NCI-H2227 (cell line): ENCODE data around the gene DGKG.

Source experiments
- DNase-seq: peaks from one replicate; lab custom pipeline; 2025; ENCODE audit not compliant: unreplicated experiment; lab: John Stamatoyannopoulos, UW

The DGKG gene

DNA sequence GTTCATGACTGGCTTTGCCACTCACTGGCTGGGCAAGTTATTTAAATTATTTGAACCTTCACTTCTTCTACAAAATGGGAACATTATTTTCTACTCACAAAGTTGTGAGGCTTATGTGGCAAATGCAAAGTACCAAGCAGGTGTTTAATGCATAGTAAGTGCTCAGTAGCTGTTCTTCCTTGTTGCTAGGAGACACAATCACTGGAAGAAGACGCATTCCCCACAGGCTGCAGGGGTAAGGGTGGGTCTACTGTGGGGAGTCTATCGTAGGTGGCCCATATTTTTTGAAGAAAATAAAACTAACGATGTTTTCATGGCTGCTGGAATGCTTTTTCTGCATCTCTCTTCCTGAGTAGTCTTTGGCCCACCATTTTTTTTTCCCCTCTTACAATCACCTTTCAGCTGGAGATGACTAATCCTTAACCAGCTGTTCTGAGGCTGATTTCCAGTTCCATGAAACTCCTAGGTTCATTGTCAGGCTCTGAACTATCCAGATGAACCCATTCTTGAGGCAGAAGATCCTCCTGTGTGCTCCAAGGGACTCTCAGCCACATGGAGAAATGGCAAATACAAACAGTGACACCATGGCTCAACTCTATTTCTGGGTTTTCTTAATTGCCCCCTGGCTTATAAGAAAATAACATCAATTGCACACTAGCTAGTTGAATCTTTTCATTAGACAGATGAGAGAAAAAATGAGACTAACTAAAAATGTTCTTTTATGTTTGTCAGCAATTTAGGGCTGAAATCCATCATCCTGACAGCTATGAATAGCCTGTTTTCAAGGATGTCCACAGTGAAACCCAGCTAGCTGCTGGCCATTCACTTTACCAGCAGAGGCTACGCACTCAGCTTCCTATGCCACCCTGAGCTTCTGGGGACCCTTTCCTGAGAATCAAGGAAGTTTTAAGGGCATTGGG lies 144.9 kb downstream of the DGKG start:
- peak; percentile 23 for DNase-seq

DNA sequence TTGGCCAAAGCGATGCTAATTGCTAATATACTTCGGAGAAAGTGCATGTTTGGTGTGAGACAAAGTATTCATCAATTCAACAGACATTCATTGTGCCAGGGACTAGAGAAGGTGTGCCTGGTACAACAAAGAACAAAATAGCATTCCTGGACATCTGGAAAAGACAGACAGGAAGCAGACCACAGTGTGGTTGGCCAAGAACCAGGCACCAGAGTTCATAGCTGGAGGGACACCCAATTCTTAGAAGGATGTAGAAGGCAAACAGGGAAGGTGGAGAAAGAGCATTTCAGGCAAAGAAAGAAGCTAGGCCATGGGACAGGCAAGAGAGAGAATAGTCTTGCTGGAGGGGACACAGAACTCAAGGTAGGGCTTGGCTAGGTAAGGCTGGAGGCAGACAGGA lies 147.4 kb downstream of the DGKG start:
- DNase-seq: no peak

DNA sequence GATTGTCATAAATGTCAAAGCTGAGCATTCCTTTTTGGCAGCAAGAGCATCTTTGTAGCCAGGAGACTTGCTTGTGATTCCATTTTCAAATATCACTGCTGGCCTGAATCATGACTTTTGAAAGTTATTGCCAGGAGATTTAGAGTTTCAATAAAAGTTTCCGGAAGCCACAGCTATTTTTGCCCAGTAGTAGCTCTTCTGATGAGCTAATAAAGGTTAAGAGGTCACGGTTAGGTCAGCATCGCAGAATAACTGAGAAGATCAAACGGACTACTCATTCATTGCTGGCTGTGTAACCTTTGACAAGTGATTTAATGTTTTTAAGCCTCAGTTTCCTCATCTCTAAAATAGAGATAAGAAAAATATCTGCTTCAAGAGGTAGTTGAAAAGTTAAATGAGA lies 148.1 kb downstream of the DGKG start:
- DNase-seq: no peak

DNA sequence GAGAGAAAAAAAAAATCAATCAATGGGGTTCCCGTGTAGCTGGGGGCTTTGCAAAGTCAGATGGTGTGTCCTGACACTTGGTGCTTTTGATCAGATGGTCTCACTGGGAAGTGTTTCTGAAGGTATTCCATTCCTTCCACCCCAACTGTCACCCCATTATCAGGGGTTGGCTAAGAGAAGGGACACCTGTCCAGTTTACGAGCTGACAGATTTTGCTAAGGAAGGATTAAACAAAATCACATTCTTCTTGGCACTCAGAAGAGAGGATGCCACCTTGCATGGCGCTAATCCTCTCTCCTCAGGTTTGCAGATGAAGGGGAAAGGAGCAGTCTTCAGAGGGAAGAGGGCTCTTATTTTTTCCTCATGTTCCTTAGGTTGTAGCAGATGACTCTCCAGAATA lies 149.4 kb downstream of the DGKG start:
- no peak for DNase-seq

DNA sequence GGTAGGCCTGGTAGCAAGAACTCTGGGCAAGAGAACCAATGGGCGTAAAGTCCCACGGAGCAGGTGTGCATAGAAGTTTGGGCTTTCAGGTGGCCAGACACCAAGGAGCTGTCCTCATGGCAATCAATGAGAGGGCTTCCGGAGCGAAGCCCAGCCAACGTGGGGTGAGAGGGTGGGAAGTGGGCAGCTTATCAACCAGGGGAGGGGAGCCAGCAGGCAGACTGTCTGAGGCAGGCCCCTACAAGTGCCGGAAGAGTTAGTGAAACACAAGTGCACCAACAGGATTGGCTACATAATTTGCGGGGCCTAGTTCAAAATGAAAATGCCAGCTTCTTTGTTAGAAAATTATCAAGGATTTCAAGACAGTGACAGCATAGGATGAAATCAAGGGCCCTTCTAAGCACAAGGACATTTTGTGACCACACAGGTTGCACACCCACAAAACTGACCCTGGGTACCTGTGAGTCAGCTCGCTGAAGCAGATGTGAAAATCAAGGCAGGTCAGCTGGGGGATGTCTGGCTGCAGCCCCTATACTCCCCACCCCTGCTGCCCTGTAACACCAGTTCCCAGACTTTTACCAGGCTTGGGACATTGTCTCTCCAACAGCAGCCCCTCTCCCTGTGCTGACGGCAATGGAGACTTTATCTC lies 151.1 kb downstream of the DGKG start:
- DNase-seq: no peak

DNA sequence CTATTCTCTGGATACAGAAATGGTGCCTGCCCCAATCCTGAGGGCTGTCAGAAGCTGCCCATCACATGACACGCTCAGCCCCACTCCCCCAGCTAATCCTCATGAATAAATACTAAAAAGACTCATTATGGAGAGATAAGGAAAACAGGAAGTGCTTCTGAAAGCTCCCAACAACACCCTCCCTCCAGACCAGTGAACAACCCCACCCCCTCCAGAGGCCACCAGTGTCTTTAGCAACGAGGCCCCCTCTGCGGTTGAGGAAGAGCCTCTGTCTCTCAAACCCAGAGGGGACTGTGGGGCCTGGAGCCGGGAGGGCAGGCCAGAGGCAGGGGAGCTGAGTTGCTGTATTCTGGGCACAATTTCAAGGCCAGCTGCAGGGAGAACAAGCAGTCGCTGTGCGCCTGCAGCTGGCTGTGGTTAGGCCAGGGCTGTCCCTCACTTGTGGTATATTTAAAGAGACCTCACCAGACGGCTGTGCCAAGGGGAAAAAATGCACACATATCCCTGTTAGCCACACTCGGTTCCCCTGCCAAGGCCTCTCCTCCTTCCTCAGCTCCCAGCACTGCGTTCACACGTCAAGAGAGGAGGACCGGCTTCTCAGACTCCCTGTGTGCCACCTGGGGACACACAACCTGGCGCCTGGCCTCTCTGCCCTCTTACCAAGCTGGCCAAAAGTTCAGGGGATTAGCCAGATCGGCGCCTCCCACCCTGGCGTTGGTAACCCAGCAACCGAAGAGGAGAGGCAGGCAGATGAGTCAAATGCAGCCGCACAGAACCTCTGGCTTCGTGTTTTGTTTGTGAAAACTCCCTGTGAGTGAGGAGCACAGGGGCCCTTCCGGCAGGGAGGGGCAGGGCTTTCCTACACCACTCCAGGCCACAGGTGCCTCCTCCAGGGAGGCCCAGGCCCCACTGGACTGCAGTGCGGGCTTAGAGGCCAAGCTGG lies 152.0 kb downstream of the DGKG start:
- peak; percentile 29 for DNase-seq

DNA sequence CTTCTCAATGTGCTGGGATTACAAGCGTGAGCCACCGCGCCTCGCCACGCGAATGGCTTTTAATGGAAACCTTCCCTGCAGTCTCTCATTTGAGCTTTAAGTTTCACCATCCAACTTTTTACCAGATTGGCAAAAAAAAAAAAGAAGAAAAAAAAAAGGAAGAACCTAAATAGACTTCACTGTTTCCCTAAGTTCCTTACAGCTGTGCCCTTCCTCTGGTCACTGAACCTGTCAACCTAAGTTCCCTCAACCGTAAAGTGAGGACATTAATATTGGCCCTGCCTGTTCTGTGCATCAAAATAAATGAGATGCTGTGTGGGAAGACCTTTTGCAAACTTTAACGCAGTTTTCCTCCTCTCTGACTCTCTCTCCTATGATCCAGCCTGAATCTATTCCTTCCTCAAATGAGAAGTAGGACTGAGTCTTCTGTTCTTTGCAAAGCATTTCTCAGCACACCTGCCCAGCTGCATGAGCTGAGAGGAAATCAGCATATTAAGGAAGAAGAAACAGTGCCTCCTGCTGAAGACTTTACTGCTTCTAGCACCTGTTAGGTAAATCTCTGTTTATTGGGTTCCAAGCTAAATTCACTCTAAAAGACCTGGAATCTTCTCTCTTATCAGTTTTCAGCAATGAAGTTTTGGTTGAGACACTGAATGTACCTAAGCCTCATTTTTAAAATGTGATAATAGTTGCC lies 153.6 kb downstream of the DGKG start:
- no peak for DNase-seq

DNA sequence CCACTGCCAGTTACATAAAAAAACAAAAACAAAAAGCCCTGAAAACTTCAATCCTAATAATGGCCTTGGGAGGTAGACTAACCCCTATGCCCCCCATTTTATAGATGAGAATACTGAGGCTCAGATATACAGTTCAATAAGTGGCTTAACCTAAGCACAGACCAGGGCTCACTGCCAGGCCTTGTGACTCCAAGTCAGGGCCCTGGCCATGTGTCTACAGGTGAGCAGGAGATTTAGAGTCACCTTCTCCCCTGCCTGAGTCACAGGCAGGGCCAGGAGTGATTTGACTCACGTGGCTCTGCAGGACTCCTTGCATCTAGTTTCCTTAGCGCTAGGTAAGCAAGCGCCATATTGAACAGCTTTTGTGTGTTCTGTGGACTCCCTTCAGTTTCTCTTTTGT lies 154.5 kb downstream of the DGKG start:
- no peak for DNase-seq

DNA sequence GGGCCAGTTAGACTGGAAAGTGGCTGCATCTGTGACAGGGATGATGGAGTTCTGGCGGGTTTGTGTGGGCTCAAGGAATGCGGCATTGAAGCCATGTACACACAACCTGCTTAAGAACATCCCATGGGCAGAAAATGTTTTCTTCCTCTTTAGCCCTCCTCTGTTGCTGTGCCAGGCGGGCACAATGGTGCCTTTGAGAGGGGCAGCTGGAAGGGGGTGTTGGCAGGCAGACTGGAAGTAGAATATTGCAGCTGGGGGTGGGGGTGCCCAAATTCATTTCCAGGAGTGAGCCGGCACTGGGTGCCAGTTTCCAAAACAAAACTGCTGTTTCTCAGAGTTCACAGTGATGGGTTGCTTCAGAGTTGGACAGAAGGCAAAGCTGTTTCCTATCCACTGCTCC lies 161.3 kb downstream of the DGKG start:
- no peak for DNase-seq

DNA sequence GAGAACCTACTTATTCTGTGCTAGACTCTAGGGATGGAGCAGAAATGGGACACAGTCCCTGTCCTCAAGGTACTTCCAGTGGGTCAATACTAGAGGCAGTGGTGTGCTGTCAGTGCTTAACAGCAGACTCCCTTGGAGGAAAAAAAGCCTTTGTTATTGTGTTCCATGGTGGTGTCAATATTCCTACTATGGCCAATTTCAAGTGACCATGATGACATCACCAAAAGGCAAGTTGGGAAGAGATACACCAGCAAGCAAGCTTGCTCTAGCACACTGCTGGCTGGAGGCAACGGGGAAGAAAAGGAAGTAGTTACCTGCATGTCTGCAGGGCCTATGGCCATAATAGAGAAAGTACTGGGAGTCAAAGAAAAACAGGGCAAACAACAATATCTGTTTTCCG lies 163.6 kb downstream of the DGKG start:
- no peak for DNase-seq

DNA sequence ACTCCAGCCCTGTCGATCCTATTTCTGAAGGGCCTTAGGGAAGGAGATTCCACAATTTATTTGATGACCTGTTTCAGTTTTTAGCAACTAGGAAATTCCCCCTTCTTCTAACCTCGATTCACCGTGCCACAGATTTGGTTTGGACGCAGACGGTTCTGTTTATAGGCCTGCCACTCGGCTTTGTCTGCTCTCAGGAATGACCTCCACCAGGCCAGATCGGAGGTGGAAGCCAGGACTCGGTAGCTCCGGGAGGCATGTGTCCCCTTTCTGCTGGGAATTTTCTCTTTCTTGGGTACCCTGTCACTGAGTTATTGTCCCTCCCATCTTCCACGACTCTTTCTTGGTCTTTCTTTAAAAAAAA lies 167.6 kb downstream of the DGKG start:
- no peak for DNase-seq

DNA sequence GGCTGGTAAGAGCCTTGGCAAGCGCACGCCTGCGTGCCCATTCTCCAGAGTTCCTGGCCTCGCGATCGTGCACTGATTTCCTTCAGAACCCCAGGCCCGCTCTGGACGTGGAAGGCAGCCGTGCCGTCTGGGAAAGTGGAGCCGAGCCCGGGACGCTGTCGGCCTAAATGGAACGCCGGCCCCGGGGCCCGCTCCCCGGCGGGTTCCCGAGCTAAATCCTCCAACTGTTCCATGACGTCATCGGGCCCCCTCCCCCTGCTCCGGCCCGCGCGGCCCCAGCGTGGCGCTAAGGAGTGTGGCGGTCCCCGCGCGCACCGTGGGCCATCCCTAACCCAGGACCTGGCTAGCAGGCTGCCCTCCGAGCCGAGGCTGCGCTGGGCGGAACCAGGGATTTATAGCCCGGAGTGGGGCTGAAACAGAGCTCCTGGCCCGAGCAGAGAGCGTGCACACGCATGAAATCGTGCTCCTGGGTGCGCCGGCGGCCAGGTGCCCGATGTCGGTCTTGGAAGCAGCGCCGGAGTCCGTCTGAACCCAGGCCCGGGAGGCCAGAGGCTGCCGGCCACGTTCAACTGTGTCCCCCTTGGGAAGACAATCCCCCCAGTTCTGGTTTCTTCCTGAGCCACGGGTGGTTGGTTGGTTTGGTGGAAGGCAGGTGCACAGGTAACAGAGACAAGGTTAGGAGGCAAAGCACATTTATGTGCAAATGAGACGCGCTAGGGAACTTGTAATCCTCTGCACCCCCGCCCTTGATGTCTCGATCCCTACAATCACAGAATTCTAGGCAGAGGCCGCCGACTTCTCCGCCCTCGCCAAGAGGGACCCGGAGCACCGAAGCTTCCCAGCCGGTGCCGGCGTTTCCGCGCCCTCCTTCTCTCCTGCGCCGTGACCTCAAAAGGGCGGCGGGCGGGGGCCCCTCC lies 168.2 kb downstream of the DGKG start:
- DNase-seq: peak; percentile 60

DNA sequence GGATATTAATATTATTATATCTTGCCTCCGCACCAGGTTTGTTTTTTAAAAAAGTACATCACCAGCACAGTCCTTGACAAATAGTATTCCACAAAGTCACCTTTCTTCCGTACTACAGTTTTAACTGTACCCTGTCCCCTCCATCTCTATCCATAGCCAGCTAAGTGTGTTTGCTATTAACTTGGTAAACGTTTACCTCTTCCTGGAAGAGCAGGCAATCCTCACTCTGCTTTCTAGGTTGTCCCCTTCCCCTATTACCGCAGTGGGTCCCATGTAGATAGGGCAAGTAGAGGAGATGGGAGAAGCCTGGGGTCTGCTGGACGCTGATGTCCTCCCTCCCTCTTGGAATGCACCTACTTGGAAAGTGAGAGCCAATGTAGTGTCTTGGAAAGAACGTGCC lies 169.2 kb downstream of the DGKG start:
- DNase-seq: no peak

DNA sequence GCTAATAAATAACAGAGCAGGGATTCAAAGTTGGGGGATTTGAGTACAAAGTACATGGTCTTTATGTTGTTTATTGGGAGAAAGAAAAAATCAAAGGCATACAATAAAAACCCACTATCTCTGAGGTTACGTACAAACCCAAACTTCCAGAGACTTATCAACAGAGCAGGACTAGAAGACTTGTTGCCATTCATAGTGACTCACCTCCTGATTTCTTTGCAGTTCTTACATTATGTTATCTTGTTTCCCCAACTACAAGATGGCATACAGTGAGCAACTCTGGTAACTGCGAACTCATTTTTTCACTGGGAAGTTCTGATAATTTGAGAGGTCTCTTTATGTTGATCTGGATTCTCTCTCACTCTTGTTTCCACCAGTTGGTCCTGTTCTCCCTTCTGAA lies 172.5 kb downstream of the DGKG start:
- no peak for DNase-seq

DNA sequence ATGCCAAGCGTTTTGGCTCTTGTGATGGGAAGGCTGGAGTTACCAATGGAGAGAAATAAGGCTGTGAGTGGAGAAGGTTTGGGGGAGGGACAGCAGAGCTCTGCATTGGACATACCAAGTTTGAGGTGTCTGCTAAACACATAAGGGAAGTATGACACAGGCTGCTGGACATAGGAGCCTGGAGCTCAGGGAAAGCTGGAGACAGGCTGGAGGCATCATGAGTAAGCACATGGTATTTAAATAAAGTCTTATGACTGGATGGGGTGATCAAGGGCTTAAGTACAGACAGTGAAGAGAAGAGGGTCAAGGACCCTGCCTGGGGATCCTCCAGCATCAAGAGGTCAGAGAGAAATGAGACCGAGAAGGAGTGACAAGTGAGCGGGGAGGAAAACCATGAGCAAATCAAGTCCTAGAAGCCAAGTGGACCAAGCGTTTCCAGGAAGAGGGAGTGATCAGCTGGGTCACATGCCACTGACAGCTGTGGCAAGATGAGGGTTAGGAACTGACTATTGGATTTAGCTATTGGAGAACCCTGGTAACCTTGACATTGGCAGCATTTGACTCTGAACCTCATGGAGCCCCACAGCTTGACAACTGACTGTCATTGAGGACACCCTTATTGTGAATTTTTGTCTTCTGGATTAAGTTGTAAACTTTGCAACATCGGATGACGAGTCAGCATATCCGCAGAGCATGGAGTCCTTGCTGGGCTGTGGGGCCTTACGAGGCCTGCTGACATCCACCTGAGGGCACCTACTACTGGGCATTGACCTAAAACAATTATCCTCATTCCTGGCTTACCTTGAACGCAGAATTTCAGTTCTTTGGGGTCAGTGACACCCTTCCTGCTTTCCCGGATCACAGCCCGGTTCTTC lies 174.4 kb downstream of the DGKG start:
- no peak for DNase-seq

DNA sequence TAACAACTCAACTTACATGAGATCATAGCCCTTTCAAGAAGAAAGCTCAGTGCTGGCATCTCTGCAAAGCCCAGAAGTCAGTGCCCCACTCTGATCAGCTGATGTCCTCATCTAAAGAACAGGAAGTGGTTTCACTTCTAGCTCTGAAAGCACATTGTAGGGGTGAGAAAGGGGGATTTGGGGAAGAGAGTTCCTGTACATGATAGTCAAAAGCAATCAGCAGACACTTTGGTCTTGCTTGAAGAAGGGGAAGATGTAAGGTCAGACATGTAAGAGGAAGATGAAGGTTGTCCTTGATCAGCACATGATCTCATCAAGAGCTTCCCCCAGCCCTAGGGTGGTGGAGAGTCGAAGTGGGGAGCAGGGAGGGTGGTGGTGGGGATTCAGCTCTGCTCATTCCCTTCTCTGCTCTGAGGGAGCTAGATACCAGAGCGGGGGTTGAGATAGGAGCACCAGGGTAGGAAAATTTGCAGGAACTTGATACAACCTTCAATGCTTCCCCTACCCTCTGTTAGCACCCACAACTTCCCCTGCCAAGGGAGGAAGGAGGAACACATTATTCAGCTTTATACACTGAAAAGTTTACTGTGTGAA lies 176.7 kb downstream of the DGKG start:
- no peak for DNase-seq

DNA sequence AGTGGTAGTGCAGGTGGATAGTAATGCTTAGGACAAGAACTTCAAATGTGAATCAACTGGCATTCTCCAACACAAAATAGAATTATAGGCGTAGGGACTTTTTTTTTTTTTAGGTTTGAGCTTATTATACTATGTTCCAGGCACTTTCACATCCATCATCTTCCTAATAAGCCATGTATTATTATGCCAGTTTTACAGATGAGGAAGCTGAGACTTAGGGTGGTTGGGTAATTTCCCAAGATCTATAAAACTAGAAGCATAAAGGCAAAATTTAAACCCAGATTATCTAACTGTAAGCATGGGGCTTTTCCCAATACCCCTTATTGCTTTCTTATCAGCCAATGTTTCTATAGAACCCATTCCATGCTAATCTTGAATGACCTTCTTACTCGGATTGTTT lies 178.0 kb downstream of the DGKG start:
- no peak for DNase-seq

DNA sequence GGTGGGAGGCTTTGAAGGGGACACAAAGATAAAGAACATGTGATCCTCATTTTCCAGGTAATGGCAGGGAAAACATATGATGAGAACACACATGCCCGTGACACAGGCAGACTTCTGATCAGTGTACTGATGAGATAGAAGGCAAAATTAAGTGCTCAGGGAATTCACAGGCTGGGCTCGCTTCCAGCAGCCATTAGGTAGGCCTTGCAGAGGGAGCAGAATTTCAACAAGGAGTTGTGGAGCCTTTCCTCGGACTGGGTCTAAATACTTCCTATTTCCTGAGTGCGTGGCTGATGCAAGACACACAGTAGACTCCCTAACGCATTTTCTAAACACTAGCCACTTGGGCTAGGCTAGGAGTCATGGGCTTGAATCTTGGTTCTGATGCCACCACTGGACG lies 179.2 kb downstream of the DGKG start:
- DNase-seq: peak; percentile 39

DNA sequence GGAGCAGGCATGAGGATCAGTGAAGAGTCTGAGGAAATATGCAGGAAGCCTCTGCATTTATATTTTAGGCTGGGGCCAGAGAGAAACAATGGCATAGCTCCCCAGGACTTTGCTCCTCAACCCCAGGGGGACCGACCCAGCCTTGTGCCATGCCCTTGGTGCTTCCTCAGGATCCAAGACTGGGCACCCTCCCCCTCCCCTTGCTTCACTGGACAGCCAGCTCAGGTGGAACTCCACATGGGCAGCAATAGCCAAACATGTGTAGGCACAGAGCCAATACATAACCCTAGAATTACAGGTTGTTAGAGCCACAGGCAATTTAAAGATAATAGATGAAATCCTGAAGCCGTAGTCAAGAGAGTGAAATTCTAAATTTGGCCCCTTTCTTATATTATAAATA lies 180.1 kb downstream of the DGKG start:
- peak; percentile 78 for DNase-seq
